Activated CD4-positive, alpha-beta T cell treated with anti-CD3 and anti-CD28 coated beads for 36 hours (primary cell): ENCODE results near the gene LGALS7. TPM values are rescaled to one million over a fixed set of nuclear protein-coding genes. Genes with fewer than 3 reads are reported as not detected.

Experiments used
- ATAC-seq: fragments of 200-7000 bp; cut with Tn5 transposase; one replicate; pipeline ENCODE4 v1.10.0; 2021; ENCODE audit warnings: mild to moderate bottlenecking, moderate library complexity
- CTCF ChIA-PET: fragments of 350-600 bp; sonication (Branson Sonifier 250); formaldehyde crosslinking; loops from one replicate; lab custom pipeline; 2021; ENCODE audit warnings: antibody characterized with exemption; lab: Charles Lee
- POLR2A ChIA-PET: fragments of 350-600 bp; sonication (Branson Sonifier 250); formaldehyde crosslinking; loops from one replicate; lab custom pipeline; 2021; ENCODE audit warnings: antibody characterized with exemption, inconsistent platforms; lab: Charles Lee
- DNase-seq: peaks from one replicate; pipeline ENCODE4 v3.0.0-alpha.2; 2020
- H3K27ac Mint-ChIP-seq: one replicate; pipeline ENCODE4 v1.8.0; 2021; ENCODE audit warnings: mixed read lengths
- H3K27me3 Mint-ChIP-seq: one replicate; pipeline ENCODE4 v1.8.0; 2021; ENCODE audit warnings: mixed read lengths
- H3K36me3 Mint-ChIP-seq: one replicate; pipeline ENCODE4 v1.8.0; 2021; ENCODE audit warnings: low read depth, mixed read lengths
- H3K4me1 Mint-ChIP-seq: one replicate; pipeline ENCODE4 v1.8.0; 2021; ENCODE audit warnings: mixed read lengths
- H3K4me3 Mint-ChIP-seq: one replicate; pipeline ENCODE4 v1.8.0; 2021; ENCODE audit warnings: mild to moderate bottlenecking, moderate library complexity, mixed read lengths
- H3K9me3 Mint-ChIP-seq: one replicate; pipeline ENCODE4 v1.8.0; 2021; ENCODE audit warnings: low read depth, mixed read lengths
- intact Hi-C, 2 experiments: fragments of 100-400 bp; cut with DNase I in 1 of 2; cut with micrococcal nuclease in 1 of 2; formaldehyde crosslinking; loops; one replicate each; pipeline versions ENCODE4 v1.14.2 to v1.15.1; 2022 to 2024; cut with DNase I, micrococcal nuclease
- total RNA-seq, 2 experiments: library from RNA; stranded (reverse); gene quantifications; one replicate each; pipeline ENCODE4 v1.2.3, GENCODE V29; 2021

The LGALS7 gene
- total RNA-seq, 2 experiments from 2014 or later, result not detected

DNA sequence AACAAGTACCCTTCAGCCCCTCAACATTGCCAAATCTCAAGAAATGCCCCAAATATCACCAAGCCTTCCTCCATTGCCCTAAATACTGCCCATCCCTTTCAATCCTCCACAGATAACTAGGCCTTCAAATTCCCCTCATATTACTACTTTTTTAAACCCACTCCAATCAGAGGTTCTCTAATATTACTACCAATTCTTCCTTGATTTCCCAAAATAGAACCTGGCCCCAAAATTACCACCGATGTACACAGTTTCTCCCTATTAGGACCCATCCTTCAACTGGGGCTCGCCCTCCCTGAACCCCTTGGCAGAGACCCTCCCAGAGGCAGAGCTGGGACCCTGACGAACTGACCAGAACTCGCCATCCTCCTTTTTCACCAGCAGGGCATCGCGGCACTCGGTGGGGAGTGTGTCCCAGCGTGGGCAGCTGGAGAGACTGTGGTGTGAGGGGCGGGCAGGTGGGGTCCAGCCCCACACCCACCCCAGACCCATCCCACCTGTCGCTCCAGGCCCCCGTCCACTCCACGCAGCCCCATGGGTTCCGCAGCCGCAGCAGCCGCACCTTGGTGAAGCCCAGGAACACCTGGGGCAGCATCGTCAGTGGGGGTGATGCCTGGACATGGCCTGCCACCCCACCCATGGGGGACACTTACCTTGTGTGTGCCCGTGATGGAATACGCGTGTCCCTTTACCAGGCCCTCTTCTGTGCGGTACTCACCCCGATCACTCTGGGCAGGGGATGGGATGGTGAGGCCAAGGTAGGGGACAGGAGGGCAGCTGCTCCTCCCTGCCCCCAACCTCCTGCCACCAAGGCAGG is 35.2 kb downstream of the LGALS7 start:
- Mint-ChIP-seq H3K36me3 (no peaks in the 10 kb centered on the region), H3K4me1 (peaks cover 33% of the 10 kb centered on the region), H3K9me3 (no peaks in the 10 kb centered on the region), H3K4me3 (peak overlapping the region; percentile 49), H3K27me3 (peaks cover 7% of the 10 kb centered on the region), H3K27ac (peak overlapping the region; percentile 65)
- intact Hi-C loops, result loop anchor here in 1 of 2 experiments (1.0 to 5.0 kb wide), 4 partner anchors 101 to 351 kb away; partner anchors contain the start of genes GGN and SPRED3
- POLR2A ChIA-PET, result no interaction called here
- ATAC-seq (no peak), DNase-seq (no peak)
- CTCF ChIA-PET, result interaction anchor here (0.6 to 1.3 kb wide), 4 partner anchors 10 to 433 kb away, joined by 3 to 5 read pairs (median 4); partner anchors contain the start of gene ECH1

- no peaks in the 10 kb centered on the region for H3K36me3 Mint-ChIP-seq
- H3K4me3 Mint-ChIP-seq, result peak overlapping the region; percentile 49
- peaks cover 7% of the 10 kb centered on the region for H3K27me3 Mint-ChIP-seq
- POLR2A ChIA-PET, result no interaction called here
- no peaks in the 10 kb centered on the region for H3K9me3 Mint-ChIP-seq
- intact Hi-C loops, result loop anchor here in 1 of 2 experiments (1.0 to 5.0 kb wide), 4 partner anchors 101 to 350 kb away; partner anchors contain the start of genes GGN and SPRED3
- CTCF ChIA-PET, result interaction anchor here (0.6 to 1.3 kb wide), 5 partner anchors 9 to 95 kb away, joined by 3 to 5 read pairs (median 3); partner anchors contain the start of gene ECH1
- ATAC-seq, result no peak
- H3K4me1 Mint-ChIP-seq, result peaks cover 33% of the 10 kb centered on the region
- no peak for DNase-seq
- H3K27ac Mint-ChIP-seq, result peak overlapping the region; percentile 65
Measured at GRCh38 chr19:38737281-38737865, 35.9 kb downstream of the LGALS7 start.

GRCh38 chr19:38736413-38737280 is 36.7 kb downstream of the LGALS7 start:
- ChIA-PET CTCF (interaction anchor here (0.6 to 1.3 kb wide), 3 partner anchors 10 to 95 kb away, joined by 3 to 4 read pairs (median 3); partner anchors contain the start of gene ECH1), POLR2A (interaction anchor here (0.6 kb wide), 1 partner anchor 47 kb away, joined by 5 read pairs; no protein-coding TSS in a partner anchor)
- intact Hi-C loops, result loop anchor here in 1 of 2 experiments (1.0 to 5.0 kb wide), 7 partner anchors 95 to 349 kb away; partner anchors contain the start of genes ECH1, GGN, MRPS12 and NFKBIB
- Mint-ChIP-seq H3K36me3 (no peaks in the 10 kb centered on the region), H3K4me1 (peaks cover 33% of the 10 kb centered on the region), H3K9me3 (no peaks in the 10 kb centered on the region), H3K27me3 (peaks cover 7% of the 10 kb centered on the region), H3K4me3 (peak overlapping the region; percentile 60), H3K27ac (no peak overlapping the region)
- ATAC-seq (peak; percentile 40), DNase-seq (peak; percentile 89)

DNA sequence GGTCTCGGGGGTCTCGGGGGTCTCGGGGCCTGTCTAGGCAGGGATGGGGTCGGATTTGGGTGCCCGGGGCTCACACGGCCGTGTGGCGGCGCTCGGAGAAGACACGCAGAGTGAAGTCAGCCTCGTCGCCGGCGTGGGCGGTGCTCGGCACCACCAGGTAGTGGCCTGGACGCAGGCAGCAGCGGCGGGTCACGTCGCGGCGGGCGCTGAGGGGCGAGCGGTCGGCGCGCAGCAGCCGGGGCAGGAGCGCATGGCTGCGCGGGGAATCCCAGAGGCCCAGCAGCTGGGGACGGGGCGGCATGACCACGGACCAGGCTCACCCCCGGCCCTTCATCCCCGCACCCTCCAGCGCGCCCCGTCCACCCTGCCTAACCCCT is 37.3 kb downstream of the LGALS7 start:
- H3K9me3 Mint-ChIP-seq, result no peaks in the 10 kb centered on the region
- CTCF ChIA-PET, result no interaction called here
- peak; percentile 82 for DNase-seq
- no peaks in the 10 kb centered on the region for H3K36me3 Mint-ChIP-seq
- no peak overlapping the region for H3K27ac Mint-ChIP-seq
- peak; percentile 42 for ATAC-seq
- POLR2A ChIA-PET, result no interaction called here
- no peak overlapping the region for H3K4me3 Mint-ChIP-seq
- H3K27me3 Mint-ChIP-seq, result peaks cover 7% of the 10 kb centered on the region
- intact Hi-C loops, result loop anchor here in 1 of 2 experiments (1.0 to 5.0 kb wide), 6 partner anchors 95 to 349 kb away; partner anchors contain the start of genes ECH1, GGN, MRPS12 and NFKBIB
- peaks cover 33% of the 10 kb centered on the region for H3K4me1 Mint-ChIP-seq

DNA sequence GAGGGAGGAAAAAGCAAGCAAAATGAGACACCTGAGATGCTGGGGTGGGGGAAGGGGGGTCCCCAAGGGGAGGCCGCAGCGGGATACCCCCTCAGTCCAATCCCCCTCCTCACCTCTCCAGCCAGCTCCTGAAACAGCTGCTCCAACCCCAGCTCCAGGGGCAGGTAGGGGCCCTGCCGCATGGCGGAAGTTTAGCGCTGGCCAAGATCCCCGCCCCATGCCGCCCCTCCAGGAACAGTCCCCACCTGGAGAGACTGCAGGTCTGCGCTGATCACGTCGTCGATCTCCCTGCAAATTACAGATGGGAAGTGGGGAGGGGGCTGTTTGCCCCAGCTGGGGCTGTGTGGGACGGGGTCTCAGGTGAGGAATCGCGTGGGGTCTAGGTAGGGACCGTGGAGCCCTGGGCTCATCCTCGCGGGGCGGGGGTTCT is 38.0 kb downstream of the LGALS7 start:
- CTCF ChIA-PET, result interaction anchor here (1.3 to 2.4 kb wide), 2 partner anchors 26 to 195 kb away, joined by 5 to 10 read pairs; partner anchors contain the start of genes MRPS12 and SARS2
- Mint-ChIP-seq H3K9me3 (no peaks in the 10 kb centered on the region), H3K4me1 (peaks cover 33% of the 10 kb centered on the region), H3K4me3 (peak overlapping the region; percentile 16), H3K27ac (peak overlapping the region; percentile 60), H3K36me3 (peaks cover 4% of the 10 kb centered on the region), H3K27me3 (peaks cover 7% of the 10 kb centered on the region)
- intact Hi-C loops, result loop anchor here in 1 of 2 experiments (5.0 kb wide), 2 partner anchors 212 to 348 kb away; partner anchors contain the start of genes GGN and SPRED3
- DNase-seq (peak; percentile 39), ATAC-seq (peak; percentile 11)
- POLR2A ChIA-PET, result interaction anchor here (0.5 to 0.8 kb wide), 3 partner anchors 101 to 829 kb away, joined by 3 to 6 read pairs (median 4); partner anchors contain the start of gene WDR87

GRCh38 chr19:38734426-38735256 is 38.7 kb downstream of the LGALS7 start:
- peaks cover 6% of the 10 kb centered on the region for H3K36me3 Mint-ChIP-seq
- peak overlapping the region; percentile 60 for H3K27ac Mint-ChIP-seq
- intact Hi-C loops, result loop anchor here (5.0 kb wide), 4 partner anchors 108 to 347 kb away; partner anchors contain the start of genes GGN (in 1 of the 2) and SPRED3 (in 1 of the 2)
- H3K27me3 Mint-ChIP-seq, result peaks cover 7% of the 10 kb centered on the region
- no peaks in the 10 kb centered on the region for H3K9me3 Mint-ChIP-seq
- DNase-seq (peak; percentile 44), ATAC-seq (peak; percentile 34)
- ChIA-PET POLR2A (interaction anchor here (0.5 to 0.9 kb wide), 4 partner anchors 101 to 828 kb away, joined by 3 to 6 read pairs (median 4); partner anchors contain the start of gene WDR87), CTCF (interaction anchor here (0.6 to 2.4 kb wide), 4 partner anchors 27 to 239 kb away, joined by 3 to 10 read pairs (median 4); partner anchors contain the start of genes MRPS12 and SARS2)
- peak overlapping the region; percentile 16 for H3K4me3 Mint-ChIP-seq
- H3K4me1 Mint-ChIP-seq, result peaks cover 33% of the 10 kb centered on the region

GRCh38 chr19:38734176-38734425 is 39.2 kb downstream of the LGALS7 start:
- Mint-ChIP-seq H3K27me3 (peaks cover 7% of the 10 kb centered on the region), H3K27ac (no peak overlapping the region), H3K4me3 (no peak overlapping the region), H3K4me1 (peaks cover 34% of the 10 kb centered on the region), H3K9me3 (no peaks in the 10 kb centered on the region), H3K36me3 (peaks cover 9% of the 10 kb centered on the region)
- ATAC-seq, result no peak
- CTCF ChIA-PET, result interaction anchor here (0.6 to 2.4 kb wide), 3 partner anchors 35 to 239 kb away, joined by 3 to 10 read pairs (median 3); partner anchors contain the start of genes MRPS12 and SARS2
- no peak for DNase-seq
- intact Hi-C loops, result loop anchor here (5.0 kb wide), 2 partner anchors 108 to 153 kb away; no protein-coding TSS in a partner anchor
- POLR2A ChIA-PET, result interaction anchor here (0.9 kb wide), 1 partner anchor 344 kb away, joined by 3 read pairs; no protein-coding TSS in a partner anchor

- intact Hi-C loops, result loop anchor here (5.0 kb wide), 2 partner anchors 109 to 154 kb away; no protein-coding TSS in a partner anchor
- Mint-ChIP-seq H3K27me3 (peaks cover 7% of the 10 kb centered on the region), H3K27ac (no peak overlapping the region), H3K9me3 (no peaks in the 10 kb centered on the region), H3K4me1 (peaks cover 32% of the 10 kb centered on the region), H3K4me3 (no peak overlapping the region), H3K36me3 (peaks cover 9% of the 10 kb centered on the region)
- DNase-seq, result no peak
- ChIA-PET POLR2A (interaction anchor here (0.9 kb wide), 1 partner anchor 344 kb away, joined by 3 read pairs; no protein-coding TSS in a partner anchor), CTCF (interaction anchor here (0.6 to 2.4 kb wide), 6 partner anchors 35 to 238 kb away, joined by 3 to 10 read pairs (median 3); partner anchors contain the start of genes MRPS12 and SARS2)
- no peak for ATAC-seq
Measured at GRCh38 chr19:38733493-38734175, 39.7 kb downstream of the LGALS7 start.

GRCh38 chr19:38733241-38733492 is 40.1 kb downstream of the LGALS7 start:
- intact Hi-C loops, result loop anchor here (5.0 kb wide), 2 partner anchors 109 to 154 kb away; no protein-coding TSS in a partner anchor
- ATAC-seq (no peak), DNase-seq (no peak)
- ChIA-PET POLR2A (no interaction called here), CTCF (interaction anchor here (0.6 to 2.4 kb wide), 5 partner anchors 62 to 197 kb away, joined by 3 to 10 read pairs (median 3); partner anchors contain the start of genes MRPS12 and SARS2)
- Mint-ChIP-seq H3K27me3 (peaks cover 7% of the 10 kb centered on the region), H3K4me1 (peaks cover 30% of the 10 kb centered on the region), H3K4me3 (no peak overlapping the region), H3K9me3 (no peaks in the 10 kb centered on the region), H3K27ac (no peak overlapping the region), H3K36me3 (peaks cover 9% of the 10 kb centered on the region)
